ENCODE measurements around the gene NFIA. TPM values are rescaled to one million over a fixed set of nuclear protein-coding genes. Genes with fewer than 3 reads are reported as not detected.

The NFIA gene
- total RNA-seq, 1 experiment from 2014 or later: 38.6 TPM

DNA sequence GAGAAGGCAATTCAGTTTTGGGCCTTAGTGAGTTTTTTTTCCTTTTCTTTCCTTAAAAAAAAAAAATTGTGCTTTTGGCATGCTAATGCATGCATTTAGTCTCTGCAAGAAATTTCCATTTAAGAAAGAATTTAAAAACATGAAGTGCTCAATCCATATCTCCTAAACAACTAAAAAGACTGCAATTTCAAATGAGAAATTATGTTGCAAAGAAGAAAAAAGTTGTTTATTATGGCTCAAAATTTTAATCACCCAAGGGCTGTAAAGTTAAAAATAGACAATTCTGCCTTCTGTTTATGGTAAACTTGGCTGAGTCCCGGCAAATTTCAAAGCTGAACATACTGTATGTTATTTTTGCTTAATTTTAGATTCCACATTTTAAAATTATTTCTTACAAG is 59.7 kb downstream of the NFIA start:
- DNase-seq: no peak
- no peaks in the 10 kb centered on the region for H3K9me3 Mint-ChIP-seq (ENCODE audit: low read depth, unreplicated experiment)
- H3K27ac Mint-ChIP-seq (ENCODE audit: unreplicated experiment): peak overlapping the region; percentile 79
- peak overlapping the region; percentile 8 for H3K4me3 Mint-ChIP-seq (ENCODE audit: low read depth, unreplicated experiment)
- no peaks in the 10 kb centered on the region for H3K27me3 Mint-ChIP-seq (ENCODE audit: unreplicated experiment)
- CTCF ChIA-PET: interaction anchor here (1.4 kb wide), 1 partner anchor 14 kb away, joined by 5 read pairs; no protein-coding TSS in a partner anchor
- peaks cover 38% of the 10 kb centered on the region for H3K4me1 Mint-ChIP-seq (ENCODE audit: low read depth, unreplicated experiment)
- H3K36me3 Mint-ChIP-seq (ENCODE audit: insufficient read depth, unreplicated experiment): peaks cover 8% of the 10 kb centered on the region
- TF ChIP-seq, protein P1, sequence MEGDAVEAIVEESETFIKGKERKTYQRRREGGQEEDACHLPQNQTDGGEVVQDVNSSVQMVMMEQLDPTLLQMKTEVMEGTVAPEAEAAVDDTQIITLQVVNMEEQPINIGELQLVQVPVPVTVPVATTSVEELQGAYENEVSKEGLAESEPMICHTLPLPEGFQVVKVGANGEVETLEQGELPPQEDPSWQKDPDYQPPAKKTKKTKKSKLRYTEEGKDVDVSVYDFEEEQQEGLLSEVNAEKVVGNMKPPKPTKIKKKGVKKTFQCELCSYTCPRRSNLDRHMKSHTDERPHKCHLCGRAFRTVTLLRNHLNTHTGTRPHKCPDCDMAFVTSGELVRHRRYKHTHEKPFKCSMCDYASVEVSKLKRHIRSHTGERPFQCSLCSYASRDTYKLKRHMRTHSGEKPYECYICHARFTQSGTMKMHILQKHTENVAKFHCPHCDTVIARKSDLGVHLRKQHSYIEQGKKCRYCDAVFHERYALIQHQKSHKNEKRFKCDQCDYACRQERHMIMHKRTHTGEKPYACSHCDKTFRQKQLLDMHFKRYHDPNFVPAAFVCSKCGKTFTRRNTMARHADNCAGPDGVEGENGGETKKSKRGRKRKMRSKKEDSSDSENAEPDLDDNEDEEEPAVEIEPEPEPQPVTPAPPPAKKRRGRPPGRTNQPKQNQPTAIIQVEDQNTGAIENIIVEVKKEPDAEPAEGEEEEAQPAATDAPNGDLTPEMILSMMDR (IDR thresholded peaks at IDR 0.05; ENCODE audit: unreplicated experiment): no peak
- BruUV-seq (replicated peaks): no TSS peak
- intact Hi-C loops (cut with micrococcal nuclease; ENCODE audit: unreplicated experiment): no loop called here

DNA sequence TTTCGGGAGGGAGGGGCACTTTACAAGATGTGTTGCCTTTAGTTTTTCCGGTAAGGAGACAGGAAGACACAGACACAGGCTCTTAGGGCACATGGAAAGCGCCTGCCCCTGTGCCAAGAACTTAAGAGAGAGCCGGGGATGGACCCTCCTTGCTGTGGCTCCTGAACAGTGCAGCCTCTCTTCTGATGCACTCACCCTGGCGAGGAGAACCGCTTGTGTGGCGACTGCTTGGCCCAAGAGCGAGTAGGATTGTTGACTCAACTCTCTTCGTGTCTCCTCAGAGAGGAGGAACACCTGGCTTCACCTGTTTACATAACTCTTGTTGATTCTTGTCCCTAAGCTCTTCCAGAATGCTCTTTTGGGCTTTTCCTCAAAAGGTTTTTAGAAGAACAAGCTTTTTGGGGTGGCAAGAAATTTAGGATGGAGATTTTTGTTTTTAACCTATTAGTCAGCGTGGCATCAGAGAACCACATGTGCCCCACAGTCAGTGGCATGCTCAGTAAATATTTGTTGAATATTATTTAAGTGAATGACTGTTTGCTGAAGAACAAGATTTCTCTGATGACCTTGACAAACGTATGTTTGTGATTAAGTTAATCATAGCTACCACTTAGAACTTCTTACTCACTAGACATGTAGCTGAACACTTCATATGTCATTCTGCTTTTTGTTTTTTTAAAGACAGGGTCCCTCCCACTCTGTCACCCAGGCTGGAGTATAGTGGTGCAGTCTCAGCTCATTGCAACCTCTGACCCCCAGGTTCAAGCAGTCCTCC is 60.6 kb downstream of the NFIA start:
- Mint-ChIP-seq H3K27me3 (ENCODE audit: unreplicated experiment) (no peaks in the 10 kb centered on the region), H3K4me1 (ENCODE audit: low read depth, unreplicated experiment) (peaks cover 40% of the 10 kb centered on the region), H3K9me3 (ENCODE audit: low read depth, unreplicated experiment) (no peaks in the 10 kb centered on the region), H3K36me3 (ENCODE audit: insufficient read depth, unreplicated experiment) (peaks cover 8% of the 10 kb centered on the region), H3K4me3 (ENCODE audit: low read depth, unreplicated experiment) (no peak overlapping the region), H3K27ac (ENCODE audit: unreplicated experiment) (no peak overlapping the region)
- CTCF ChIA-PET: interaction anchor here (0.6 to 1.0 kb wide), 2 partner anchors 9 to 66 kb away, joined by 3 to 10 read pairs; no protein-coding TSS in a partner anchor
- intact Hi-C loops (cut with micrococcal nuclease; ENCODE audit: unreplicated experiment): no loop called here
- TF ChIP-seq, protein P1 (IDR thresholded peaks at IDR 0.05; ENCODE audit: unreplicated experiment): no peak
- no peak for DNase-seq
- no TSS peak for BruUV-seq (replicated peaks)

DNA sequence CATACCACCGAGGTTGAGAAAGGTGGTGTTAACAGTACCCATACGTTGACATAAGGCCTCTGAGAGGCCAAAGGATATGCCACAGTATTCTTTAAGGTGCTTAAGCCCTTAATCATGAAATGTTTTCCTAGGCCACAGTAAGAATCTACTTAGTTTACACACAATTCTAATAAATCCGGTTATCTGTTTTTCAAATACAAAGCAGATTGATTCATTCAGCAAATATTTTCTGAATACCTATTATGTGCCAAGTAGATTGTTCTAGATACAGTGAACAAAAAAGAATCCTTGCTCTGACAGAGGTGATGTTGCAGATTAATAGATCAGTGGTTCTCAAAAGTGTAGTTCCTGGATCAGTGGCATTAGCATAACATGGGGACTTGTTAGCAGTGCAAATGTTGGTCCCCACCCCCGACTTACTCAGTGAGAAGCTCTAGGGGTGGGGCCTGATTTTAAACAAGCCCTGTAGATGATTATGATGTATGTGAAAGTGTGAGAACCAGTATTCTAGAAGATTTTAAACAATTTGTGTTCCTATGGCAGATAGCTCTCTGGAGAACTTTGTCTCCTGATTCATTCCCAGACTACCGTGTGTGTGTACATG is 61.6 kb downstream of the NFIA start:
- Mint-ChIP-seq H3K9me3 (ENCODE audit: low read depth, unreplicated experiment) (no peaks in the 10 kb centered on the region), H3K27ac (ENCODE audit: unreplicated experiment) (no peak overlapping the region), H3K4me3 (ENCODE audit: low read depth, unreplicated experiment) (no peak overlapping the region), H3K27me3 (ENCODE audit: unreplicated experiment) (no peaks in the 10 kb centered on the region), H3K4me1 (ENCODE audit: low read depth, unreplicated experiment) (peaks cover 50% of the 10 kb centered on the region), H3K36me3 (ENCODE audit: insufficient read depth, unreplicated experiment) (peaks cover 8% of the 10 kb centered on the region)
- TF ChIP-seq, protein P1 (IDR thresholded peaks at IDR 0.05; ENCODE audit: unreplicated experiment): no peak
- CTCF ChIA-PET: interaction anchor here (0.6 to 1.0 kb wide), 2 partner anchors 10 to 67 kb away, joined by 3 to 10 read pairs; no protein-coding TSS in a partner anchor
- intact Hi-C loops (cut with micrococcal nuclease; ENCODE audit: unreplicated experiment): no loop called here
- BruUV-seq (replicated peaks): no TSS peak
- DNase-seq: no peak

DNA sequence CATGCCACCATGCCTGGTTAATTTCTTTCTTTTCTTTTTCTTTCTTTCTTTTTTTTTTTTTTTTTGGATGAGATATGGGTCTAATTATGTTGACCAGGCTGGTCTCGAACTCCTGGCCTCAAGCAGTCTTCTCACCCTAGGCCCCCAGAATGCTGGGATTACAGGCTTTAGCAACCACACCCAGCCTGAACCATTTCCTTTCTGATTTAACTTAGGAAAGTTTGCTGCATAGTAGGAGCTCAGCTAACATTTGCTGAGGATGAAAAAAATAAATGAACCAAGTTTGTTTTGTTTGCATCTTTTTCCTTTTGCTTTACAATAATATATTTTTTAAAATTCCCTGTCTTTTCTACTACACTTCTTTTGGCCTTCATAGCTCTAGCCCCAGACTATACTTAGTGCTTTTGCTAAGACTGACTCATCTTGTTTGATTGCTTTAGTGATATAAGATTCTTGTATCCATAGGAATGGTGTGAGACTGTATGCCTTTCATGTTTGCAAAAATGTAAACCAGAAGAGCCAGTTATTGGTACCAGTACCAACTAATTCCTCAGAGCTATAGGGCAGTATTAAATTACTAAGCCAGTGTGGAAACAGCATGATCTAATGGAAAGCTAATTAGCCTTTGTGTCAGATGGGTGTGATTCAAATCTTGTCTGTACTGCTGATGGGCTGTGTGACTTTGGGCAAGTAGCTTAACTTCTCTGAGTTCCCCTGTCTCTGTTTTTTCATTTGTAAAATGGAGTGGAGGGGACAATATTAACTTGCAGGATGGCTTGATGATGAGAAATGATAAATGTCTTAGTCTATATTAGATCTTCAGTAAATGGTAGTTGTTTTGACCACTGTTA is 66.9 kb downstream of the NFIA start:
- CTCF ChIA-PET: interaction anchor here (0.7 to 1.0 kb wide), 2 partner anchors 129 to 1000 kb away, joined by 3 to 4 read pairs; no protein-coding TSS in a partner anchor
- H3K27ac Mint-ChIP-seq (ENCODE audit: unreplicated experiment): no peak overlapping the region
- H3K9me3 Mint-ChIP-seq (ENCODE audit: low read depth, unreplicated experiment): no peaks in the 10 kb centered on the region
- TF ChIP-seq, protein P1 (IDR thresholded peaks at IDR 0.05; ENCODE audit: unreplicated experiment): no peak
- H3K36me3 Mint-ChIP-seq (ENCODE audit: insufficient read depth, unreplicated experiment): no peaks in the 10 kb centered on the region
- DNase-seq: no peak
- no TSS peak for BruUV-seq (replicated peaks)
- H3K4me3 Mint-ChIP-seq (ENCODE audit: low read depth, unreplicated experiment): no peak overlapping the region
- intact Hi-C loops (cut with micrococcal nuclease; ENCODE audit: unreplicated experiment): no loop called here
- H3K4me1 Mint-ChIP-seq (ENCODE audit: low read depth, unreplicated experiment): peaks cover 59% of the 10 kb centered on the region
- no peaks in the 10 kb centered on the region for H3K27me3 Mint-ChIP-seq (ENCODE audit: unreplicated experiment)

Data from Calu3 (cell line).